GM08714 (cell line): Measurements from ENCODE around the gene RNASEH2A.

Experiments used
- H3K4me3 ChIP-seq: fragments of 200-500 bp; sonication (Bioruptor generic); 2 replicates; pipeline ENCODE4 v1.5.1; 2014; ENCODE audit warnings: mild to moderate bottlenecking, low read length, inconsistent platforms
- ZNF274 ChIP-seq: IDR thresholded peaks from 2 replicates; pipeline ENCODE4 v1.6.1; 2012; ENCODE audit warnings: mild to moderate bottlenecking, low read depth, low read length

The RNASEH2A gene

GRCh38 chr19:12788042-12788681 is 18.2 kb upstream of the RNASEH2A start:
- no peak for TF ChIP-seq ZNF274
- peak overlapping the region; percentile 51; the same call in 1 of the 2 replicates for H3K4me3 ChIP-seq

GRCh38 chr19:12788682-12789097 is 17.7 kb upstream of the RNASEH2A start:
- TF ChIP-seq ZNF274 = no peak
- peak overlapping the region; percentile 51; the same call in 1 of the 2 replicates for H3K4me3 ChIP-seq

- peak overlapping the region; percentile 51; the same call in 1 of the 2 replicates for H3K4me3 ChIP-seq
- no peak for TF ChIP-seq ZNF274
Observed at GRCh38 chr19:12789098-12789903, 17.1 kb upstream of the RNASEH2A start.

DNA sequence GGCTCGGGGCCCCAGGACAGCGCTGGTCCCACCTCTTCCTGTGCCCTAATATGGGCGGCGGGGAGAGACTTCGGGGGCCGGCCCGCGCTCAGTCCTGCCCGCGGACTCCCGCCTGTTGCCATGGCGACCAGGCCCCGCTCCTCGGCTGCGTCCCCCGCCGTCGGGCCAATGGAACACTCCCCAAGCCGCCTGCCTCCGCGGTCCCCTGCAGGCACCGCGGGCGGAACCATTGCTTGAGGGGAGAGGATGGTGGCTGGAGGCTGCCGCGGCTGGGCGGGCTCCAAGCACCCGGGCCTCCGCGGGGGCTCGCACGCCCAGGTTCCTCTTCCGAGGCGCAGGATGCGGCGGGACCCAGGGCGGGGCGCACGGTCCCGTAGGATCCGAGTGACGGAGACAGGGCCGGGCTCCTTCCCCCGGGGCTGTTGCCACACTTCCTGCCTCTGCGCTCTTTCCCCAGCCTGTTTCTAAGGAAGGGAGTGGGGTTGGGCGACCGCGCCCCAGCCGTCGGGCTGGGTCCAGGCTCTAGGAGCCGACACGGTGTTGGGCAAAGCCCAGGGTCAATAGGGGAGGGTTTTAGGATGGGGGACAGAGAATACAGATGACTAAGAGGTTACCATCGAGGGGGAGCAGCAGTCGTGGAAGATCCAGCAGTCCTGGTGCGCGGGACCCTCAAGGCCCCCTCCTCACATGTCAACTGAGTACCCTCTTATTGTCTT is 16.3 kb upstream of the RNASEH2A start:
- H3K4me3 ChIP-seq = peak overlapping the region; percentile 31; the same call in 1 of the 2 replicates
- no peak for TF ChIP-seq ZNF274

DNA sequence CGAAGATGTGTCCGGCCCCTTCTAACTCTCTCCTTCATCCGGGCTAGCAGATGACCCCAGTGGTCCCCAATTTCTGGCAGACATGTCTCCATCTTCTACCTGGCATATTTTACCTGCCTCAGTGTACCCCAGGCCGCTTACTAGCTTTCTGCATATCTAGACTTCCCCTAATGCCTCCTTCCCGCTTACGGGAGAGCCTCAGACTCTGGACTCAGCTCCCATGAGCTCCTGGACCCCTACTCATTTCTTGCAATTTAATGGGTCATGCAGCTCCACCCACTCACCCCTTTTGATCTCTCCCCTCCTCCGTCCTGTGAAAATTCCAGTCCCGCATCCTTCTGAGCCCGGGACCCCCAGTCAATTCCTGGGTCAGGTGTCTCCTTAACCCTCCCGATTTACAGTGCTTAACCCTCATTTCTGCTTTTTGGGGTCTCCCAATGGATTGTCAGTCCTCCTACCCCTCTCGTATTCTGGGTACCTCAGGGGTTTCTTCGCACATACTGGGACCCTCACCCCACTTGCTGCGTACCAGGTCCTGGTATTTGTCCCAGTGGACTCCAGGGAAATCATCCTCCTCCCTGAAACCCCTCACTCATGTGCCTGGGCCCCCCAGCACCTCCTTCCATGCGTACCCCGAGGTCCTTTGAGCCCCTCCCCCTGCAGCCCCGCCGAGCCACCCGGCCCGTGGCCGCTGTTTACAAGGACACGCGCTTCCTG is 15.6 kb upstream of the RNASEH2A start:
- TF ChIP-seq ZNF274 = no peak
- peak overlapping the region; percentile 31; the same call in 1 of the 2 replicates for H3K4me3 ChIP-seq

DNA sequence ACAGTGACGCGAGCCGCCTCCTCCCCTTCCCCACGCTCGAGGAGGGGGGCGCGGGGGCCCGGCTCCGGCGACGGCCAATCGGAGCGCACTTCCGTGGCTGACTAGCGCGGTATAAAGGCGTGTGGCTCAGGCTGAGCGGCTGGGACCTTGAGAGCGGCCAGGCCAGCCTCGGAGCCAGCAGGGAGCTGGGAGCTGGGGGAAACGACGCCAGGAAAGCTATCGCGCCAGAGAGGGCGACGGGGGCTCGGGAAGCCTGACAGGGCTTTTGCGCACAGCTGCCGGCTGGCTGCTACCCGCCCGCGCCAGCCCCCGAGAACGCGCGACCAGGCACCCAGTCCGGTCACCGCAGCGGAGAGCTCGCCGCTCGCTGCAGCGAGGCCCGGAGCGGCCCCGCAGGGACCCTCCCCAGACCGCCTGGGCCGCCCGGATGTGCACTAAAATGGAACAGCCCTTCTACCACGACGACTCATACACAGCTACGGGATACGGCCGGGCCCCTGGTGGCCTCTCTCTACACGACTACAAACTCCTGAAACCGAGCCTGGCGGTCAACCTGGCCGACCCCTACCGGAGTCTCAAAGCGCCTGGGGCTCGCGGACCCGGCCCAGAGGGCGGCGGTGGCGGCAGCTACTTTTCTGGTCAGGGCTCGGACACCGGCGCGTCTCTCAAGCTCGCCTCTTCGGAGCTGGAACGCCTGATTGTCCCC is 14.9 kb upstream of the RNASEH2A start, which contains the start of gene JUNB:
Gene JUNB, plus strand, starts transcription at position 142 of the 706 bp plus-strand sequence. Its CDS starts 286 bp downstream, at position 428.
- TF ChIP-seq ZNF274 = no peak
- peak within 1 kb of the TSS; percentile 85 for H3K4me3 ChIP-seq

GRCh38 chr19:12792051-12792852 is 14.1 kb upstream of the RNASEH2A start:
- peak overlapping the region; percentile 85 for H3K4me3 ChIP-seq
- no peak for TF ChIP-seq ZNF274

DNA sequence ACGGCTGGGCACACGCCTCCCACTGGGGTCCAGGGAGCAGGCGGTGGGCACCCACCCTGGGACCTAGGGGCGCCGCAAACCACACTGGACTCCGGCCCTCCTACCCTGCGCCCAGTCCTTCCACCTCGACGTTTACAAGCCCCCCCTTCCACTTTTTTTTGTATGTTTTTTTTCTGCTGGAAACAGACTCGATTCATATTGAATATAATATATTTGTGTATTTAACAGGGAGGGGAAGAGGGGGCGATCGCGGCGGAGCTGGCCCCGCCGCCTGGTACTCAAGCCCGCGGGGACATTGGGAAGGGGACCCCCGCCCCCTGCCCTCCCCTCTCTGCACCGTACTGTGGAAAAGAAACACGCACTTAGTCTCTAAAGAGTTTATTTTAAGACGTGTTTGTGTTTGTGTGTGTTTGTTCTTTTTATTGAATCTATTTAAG is 13.5 kb upstream of the RNASEH2A start:
- peak overlapping the region; percentile 85 for H3K4me3 ChIP-seq
- TF ChIP-seq ZNF274 = no peak

DNA sequence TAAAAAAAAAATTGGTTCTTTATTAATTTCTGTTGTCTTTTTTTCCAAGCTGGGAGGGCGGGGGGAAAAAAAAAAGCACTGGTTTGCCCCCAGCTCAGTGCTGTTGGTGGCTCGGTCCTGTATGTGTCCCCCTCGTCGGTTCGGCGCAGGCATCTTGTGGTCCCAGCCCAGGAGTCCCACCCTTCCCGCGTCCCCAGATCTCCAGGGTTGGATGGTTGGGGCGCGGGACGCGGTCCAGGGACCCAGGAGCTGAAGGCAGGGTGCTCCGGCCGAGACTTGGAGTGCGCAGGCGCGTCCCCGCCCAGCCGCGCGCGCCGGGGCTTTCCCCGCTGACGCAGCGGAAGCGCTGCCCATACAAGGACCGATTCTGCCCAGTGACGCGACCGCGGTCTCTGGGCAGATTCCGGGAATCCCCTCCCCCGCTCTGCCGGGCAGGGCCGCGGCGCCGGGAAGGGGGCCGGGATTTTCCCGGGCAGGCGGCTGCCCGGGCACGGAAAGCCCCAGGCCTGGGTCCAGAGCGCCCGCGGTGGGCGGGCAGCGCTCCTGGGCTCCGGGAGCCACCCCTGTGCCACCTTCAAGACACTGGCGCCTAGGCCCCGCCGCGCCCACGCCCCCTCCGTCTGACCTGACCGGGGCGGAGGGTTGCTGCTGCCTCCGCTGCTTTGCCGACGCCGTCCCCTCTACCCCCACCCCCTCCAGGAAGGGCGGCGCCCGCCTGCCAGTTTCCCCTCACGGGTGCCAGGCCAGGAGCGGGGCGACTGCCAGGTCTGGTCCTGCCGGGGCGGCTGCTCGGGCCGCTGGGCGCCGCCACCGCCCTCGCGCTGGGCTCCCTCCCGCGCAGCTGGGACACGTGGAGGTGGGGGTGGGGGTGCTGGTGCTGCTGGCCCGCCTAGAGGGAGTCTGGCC is 12.8 kb upstream of the RNASEH2A start:
- TF ChIP-seq ZNF274 = no peak
- H3K4me3 ChIP-seq = peak overlapping the region; percentile 85

- TF ChIP-seq ZNF274 = no peak
Observed at GRCh38 chr19:12794196-12794941, 12.0 kb upstream of the RNASEH2A start.

DNA sequence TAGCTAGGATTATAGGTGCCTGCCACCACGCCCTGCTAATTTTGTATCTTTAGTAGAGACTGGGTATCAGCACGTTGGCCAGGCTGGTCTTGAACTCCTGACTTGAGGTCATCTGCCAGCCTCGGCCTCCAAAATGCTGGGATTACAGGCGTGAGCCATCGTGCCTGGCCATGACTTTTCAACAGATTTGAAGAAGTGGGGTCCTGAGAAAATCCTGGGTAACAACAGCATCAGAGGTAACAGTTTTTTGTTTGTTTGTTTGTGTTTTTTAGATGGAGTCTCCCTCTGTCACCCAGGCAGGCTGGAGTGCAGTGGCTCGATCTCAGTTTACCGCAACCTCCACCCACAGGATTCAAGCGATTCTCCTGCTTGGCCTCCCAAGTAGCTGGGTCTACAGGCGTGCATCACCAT is 11.4 kb upstream of the RNASEH2A start:
- no peak for TF ChIP-seq ZNF274
- H3K4me3 ChIP-seq = no peak overlapping the region

More at GRCh38 chr19:12794196-12794941, 12.0 kb upstream of the RNASEH2A start:
- H3K4me3 ChIP-seq = peak overlapping the region; percentile 85; the same call in 1 of the 2 replicates
